ENCODE results near the gene MTM1.

GRCh38 chrX:150704030-150704613, 135.7 kb downstream of the MTM1 start:
- TF ChIP-seq CTCF (IDR thresholded peaks at IDR 0.05) (no peak), POLR2A (IDR thresholded peaks at IDR 0.05) (no peak)
